ENCODE data around the gene EIF1.
A peak's percentile ranks its signal among the peaks of the same experiment; 100 is the strongest.
"Not testable (repeated sequence)": the region's sequence is repeated elsewhere in the genome, so short reads cannot be mapped to it uniquely, and the experiment has no call there.

Gene EIF1

DNA sequence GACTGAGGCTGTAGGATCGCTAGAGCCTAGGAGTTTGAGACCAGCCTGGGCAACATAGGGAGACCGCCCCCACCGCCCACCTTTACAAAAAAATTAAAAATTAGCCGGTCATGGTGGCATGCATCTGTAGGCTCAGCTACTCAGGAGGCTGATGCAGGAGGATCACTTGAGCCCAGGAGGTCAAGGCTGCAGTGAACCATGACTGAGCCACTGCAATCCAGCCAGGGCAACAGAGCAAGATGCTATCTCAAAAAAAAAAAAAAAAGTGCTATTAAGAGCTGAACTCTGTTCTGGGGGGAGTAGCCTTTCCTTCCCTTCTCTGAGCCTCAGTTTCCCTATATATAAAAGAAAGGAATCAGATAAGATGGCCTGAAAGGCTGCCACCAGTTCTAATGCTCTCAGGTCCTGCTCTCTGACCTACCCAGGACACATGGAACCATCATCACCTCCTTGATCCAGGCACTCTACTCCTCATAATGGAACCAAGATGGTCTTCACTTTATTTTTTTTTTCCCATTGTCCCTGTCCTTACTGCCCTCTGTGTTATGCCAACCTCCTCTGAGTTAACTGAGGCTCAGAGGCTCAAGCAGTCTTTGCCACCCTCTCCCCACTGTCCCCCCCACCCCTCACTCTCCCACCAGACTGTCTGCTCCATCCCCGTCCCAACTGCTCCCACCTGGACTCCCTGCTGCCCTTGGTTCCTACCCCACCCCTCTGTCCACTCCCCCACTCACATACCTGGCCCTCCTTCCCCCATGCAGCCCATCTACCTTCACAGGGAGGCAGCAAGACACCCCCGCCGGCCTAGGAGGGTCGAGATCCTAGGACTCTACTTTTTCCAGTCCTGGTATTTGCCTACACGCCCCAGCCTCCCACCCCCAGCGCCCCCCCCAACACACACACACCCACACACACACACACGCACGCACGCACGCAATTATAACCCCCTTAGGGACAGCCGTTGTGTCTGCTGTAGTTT is 23.8 kb upstream of the EIF1 start:
- Mint-ChIP-seq H3K4me3 (peak overlapping the region; percentile 81), H3K36me3 (ENCODE audit: low read depth) (no peaks in the 10 kb centered on the region), H3K9me3 (no peaks in the 10 kb centered on the region), H3K4me1 (ENCODE audit: low read depth) (peaks cover 33% of the 10 kb centered on the region), H3K27me3 (no peaks in the 10 kb centered on the region), H3K27ac (peak overlapping the region; percentile 97)
- no peak for DNase-seq

DNA sequence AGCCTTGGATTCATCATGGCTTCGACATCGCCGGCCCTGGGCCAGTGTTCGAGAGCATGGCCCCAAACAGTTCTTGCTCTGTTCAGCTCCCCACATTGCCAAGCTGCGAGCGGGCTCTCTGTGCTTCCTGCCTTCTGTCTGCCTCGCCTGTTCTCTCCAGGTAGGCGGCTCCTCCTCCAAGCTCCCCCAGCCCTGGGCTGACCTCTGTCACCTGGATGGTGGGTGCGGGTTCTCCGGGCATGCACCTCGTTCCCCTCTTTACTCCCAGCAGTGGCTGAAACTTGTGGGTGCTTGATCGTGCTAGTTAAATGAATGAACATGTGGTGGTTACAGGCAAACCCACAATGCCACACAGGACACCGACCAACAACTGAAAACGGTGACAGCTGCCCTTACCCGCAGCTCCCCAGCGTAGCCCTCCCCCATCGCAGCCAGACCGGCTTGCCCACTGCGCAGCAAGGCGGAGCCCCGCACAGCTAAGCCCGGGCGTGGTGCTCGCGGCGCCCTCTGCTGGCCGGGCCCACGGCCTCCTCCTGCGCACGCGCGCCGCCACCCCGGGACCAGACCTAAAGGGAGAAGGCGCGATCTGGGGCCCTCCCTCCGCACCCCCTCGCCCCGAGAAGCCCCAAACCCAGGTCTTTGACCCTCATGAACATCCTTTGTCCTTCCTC is 23.0 kb upstream of the EIF1 start:
- DNase-seq: peak; percentile 96
- Mint-ChIP-seq H3K27me3 (no peaks in the 10 kb centered on the region), H3K9me3 (no peaks in the 10 kb centered on the region), H3K27ac (peak overlapping the region; percentile 97), H3K4me1 (ENCODE audit: low read depth) (peaks cover 36% of the 10 kb centered on the region), H3K36me3 (ENCODE audit: low read depth) (no peaks in the 10 kb centered on the region), H3K4me3 (peak overlapping the region; percentile 81)

DNA sequence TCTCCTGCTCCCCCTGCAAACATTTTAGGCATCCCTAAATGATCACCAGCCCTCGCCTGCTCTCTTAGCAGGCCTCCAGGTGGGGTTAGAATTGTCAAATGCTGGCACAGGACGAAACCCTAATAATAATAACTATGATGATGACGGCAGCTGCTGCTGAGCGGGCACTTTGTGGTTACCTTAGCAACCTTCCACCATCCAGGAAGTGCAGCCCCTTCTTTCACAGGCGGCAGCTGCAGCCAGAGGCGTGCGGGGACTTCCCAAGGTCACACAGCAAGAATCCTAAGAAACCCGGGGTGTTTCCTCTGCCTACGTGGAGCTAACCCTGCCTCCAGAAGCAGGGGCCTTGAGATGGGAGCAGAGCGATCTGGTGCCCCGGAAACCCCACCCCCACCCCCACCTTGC is 22.4 kb upstream of the EIF1 start:
- Mint-ChIP-seq H3K9me3 (no peaks in the 10 kb centered on the region), H3K36me3 (ENCODE audit: low read depth) (no peaks in the 10 kb centered on the region), H3K27ac (peak overlapping the region; percentile 97), H3K27me3 (no peaks in the 10 kb centered on the region), H3K4me3 (peak overlapping the region; percentile 81), H3K4me1 (ENCODE audit: low read depth) (peaks cover 38% of the 10 kb centered on the region)
- DNase-seq: no peak

DNA sequence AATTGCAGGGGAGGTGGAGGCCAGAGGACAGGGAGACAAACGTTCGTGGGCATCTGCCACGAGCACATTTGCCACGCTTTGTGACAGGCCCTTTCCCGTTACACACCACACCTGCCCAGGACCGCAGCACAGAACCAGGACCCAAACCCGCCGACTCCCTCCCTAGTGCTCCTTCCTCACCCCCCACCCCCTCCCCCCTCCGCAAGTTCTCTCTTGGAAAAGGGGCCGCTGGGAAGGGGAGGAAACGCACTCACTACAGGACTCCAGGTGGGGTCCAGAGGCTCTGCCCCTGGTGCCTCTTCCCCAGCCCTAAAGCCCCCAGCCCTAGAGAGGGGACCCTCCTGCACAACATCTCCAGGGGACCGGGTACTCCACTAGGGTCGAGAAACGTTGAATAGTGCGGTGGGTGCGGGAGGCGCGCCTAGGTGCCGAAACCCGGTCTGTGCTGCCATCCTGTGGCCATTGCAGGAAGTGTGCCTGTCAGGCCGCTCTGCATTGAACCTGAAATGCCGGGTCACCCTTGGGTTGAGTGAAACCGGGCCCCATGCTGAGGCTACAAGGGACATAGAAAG is 21.9 kb upstream of the EIF1 start:
- H3K27ac Mint-ChIP-seq: peak overlapping the region; percentile 97
- no peaks in the 10 kb centered on the region for H3K9me3 Mint-ChIP-seq
- peaks cover 39% of the 10 kb centered on the region for H3K4me1 Mint-ChIP-seq (ENCODE audit: low read depth)
- H3K27me3 Mint-ChIP-seq: no peaks in the 10 kb centered on the region
- peak overlapping the region; percentile 81 for H3K4me3 Mint-ChIP-seq
- no peaks in the 10 kb centered on the region for H3K36me3 Mint-ChIP-seq (ENCODE audit: low read depth)
- DNase-seq: peak; percentile 92

DNA sequence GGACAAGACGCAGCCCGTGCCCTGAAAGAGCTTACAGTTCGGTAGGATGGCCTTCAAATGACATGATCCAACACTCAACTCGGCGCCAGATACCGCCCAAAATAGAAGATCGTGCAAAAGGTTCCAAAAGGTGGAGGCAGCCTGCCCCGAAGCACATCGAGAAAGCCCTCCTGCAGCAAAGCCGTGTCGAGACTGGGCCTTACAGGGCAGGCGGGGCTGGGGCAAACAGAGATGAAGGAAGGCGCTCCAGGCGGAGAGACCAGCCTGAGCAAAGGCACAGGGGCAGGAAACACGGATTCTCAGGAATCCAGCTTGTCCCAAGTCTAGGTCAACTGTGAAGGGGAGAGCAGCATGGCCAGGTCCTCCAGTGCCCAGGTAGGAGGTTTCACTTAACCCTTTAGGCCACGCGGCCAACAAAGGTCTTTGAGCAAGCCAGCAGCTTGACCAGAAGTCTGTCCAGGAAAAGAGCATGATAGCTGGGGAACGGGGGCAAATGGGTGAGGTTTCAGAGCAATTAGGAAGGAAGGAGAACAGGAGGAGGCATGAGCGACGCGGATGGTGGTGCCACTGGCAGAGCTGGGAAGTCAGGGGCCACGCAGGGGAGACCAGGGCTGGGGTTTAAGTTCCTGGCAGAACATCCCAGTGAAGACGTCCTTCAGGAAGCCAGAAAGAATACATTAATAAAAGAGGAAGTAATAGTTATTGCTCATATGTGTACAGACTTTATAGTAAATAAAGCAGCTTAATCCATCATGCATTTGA is 21.2 kb upstream of the EIF1 start:
- peaks cover 43% of the 10 kb centered on the region for H3K4me1 Mint-ChIP-seq (ENCODE audit: low read depth)
- H3K27me3 Mint-ChIP-seq: no peaks in the 10 kb centered on the region
- peak overlapping the region; percentile 81 for H3K4me3 Mint-ChIP-seq
- no peak for DNase-seq
- no peaks in the 10 kb centered on the region for H3K36me3 Mint-ChIP-seq (ENCODE audit: low read depth)
- H3K9me3 Mint-ChIP-seq: no peaks in the 10 kb centered on the region
- H3K27ac Mint-ChIP-seq: peak overlapping the region; percentile 97

DNA sequence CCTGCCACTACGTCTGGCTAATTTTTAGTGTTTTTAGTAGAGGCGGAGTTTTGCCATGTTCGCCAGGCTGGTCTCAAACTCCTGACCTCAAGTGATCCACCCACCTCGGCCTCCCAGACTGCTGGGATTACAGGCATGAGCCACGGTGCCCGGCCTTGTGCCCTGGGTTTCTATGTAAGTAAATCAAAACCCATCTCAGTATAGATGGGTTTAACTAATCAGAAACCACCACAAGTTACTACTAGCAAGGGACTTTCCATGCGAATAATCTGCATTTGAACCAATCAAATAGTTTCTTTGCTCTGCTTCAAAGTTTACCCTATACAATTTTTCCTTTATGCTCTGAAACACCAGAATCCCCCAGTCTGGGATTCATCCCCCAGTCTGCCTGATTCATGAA is 16.5 kb upstream of the EIF1 start:
- Mint-ChIP-seq H3K36me3 (ENCODE audit: low read depth) (no peaks in the 10 kb centered on the region), H3K4me1 (ENCODE audit: low read depth) (peaks cover 40% of the 10 kb centered on the region), H3K9me3 (no peaks in the 10 kb centered on the region), H3K4me3 (no peak overlapping the region), H3K27me3 (no peaks in the 10 kb centered on the region), H3K27ac (peak overlapping the region; percentile 59)
- DNase-seq: no peak

DNA sequence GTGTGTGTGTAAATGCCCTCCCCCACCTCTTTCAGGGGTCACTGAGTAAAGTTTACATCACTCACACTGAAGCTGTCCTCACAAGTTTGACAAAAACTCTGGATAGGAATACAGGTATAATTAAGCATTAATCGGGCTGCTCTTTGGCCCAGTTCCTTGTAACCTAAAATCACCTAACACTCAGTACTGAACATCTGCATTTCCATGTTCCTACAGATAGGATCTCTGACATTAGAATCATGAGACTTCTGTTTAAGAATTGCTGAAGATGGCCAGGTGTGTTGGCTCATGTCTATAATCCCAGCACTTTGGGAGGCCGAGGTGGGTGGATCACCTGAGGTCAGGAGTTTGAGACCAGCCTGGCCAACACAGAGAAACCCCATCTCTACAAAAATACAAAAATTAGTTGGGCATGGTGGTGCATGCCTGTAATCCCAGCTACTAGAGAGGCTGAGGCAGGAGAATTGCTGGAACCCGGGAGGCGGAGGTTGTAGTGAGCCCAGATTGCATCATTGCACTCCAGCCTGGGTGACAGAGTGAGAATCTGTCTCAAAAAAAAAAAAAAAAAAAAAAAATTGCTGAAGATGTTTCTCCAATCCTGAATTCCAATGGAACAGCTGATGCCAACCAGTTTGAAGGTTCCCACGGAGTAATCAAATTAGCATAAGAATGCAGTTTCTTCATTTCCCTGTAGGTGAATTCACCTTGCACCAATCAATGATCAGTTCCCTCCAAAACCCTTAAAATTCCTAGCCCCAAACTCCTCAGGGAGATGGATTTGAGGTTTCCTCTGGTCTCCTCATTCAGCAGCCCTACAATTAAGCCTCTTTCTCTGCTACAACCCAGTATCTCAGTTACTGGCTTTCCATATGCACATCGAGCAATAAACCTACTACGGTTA is 13.3 kb upstream of the EIF1 start:
- not testable (repeated sequence) for H3K4me3 Mint-ChIP-seq; H3K27ac Mint-ChIP-seq; H3K27me3 Mint-ChIP-seq; H3K36me3 Mint-ChIP-seq (ENCODE audit: low read depth); DNase-seq; H3K9me3 Mint-ChIP-seq
- peaks cover 51% of the 10 kb centered on the region for H3K4me1 Mint-ChIP-seq (ENCODE audit: low read depth)

DNA sequence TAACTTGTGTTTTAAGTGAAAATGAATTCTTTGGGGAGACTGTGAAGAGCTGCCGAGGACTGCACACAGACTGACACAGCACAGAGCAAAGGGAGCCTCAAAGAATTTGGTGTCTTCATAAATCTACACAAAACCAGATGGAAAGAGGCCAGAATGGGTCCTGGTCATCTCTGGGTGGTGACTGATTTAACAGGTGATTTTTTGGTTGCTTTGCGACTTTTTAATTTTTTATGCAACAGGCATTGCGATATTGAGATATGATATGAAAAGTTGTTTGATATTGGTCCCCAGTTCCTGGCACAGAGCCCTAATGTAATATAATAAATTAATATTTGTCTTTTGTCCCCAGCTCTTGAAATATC is 12.6 kb upstream of the EIF1 start:
- Mint-ChIP-seq H3K36me3 (ENCODE audit: low read depth) (no peaks in the 10 kb centered on the region), H3K4me3 (no peak overlapping the region), H3K9me3 (no peaks in the 10 kb centered on the region), H3K4me1 (ENCODE audit: low read depth) (peaks cover 51% of the 10 kb centered on the region), H3K27ac (no peak overlapping the region), H3K27me3 (no peaks in the 10 kb centered on the region)
- DNase-seq: no peak

DNA sequence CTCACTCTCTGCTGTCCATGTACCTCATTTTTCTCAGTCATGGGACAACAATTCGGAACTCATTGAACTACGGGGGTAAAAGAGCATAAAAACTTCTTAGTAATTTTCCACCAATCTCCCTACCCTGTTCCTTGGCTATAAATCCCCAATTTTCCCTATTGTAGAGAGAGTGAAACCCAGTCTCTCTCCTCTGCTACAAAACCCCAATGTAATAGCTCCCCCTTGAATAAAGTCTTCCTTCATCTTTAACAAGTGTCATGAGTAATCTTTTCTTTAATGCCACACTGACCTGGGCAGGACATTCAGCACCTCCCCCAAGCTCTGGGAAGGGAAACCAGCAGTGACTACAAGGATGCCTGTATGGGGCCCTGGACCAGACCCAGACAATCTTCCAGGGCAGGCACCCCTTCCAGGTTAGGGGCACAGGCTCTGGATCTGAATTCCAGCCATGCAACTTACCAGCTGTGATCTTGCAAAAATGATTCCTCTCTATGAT is 10.2 kb upstream of the EIF1 start:
- DNase-seq: no peak
- peak overlapping the region; percentile 98 for H3K27ac Mint-ChIP-seq
- H3K27me3 Mint-ChIP-seq: no peaks in the 10 kb centered on the region
- no peaks in the 10 kb centered on the region for H3K36me3 Mint-ChIP-seq (ENCODE audit: low read depth)
- peaks cover 42% of the 10 kb centered on the region for H3K4me1 Mint-ChIP-seq (ENCODE audit: low read depth)
- H3K9me3 Mint-ChIP-seq: no peaks in the 10 kb centered on the region
- H3K4me3 Mint-ChIP-seq: peak overlapping the region; percentile 81

DNA sequence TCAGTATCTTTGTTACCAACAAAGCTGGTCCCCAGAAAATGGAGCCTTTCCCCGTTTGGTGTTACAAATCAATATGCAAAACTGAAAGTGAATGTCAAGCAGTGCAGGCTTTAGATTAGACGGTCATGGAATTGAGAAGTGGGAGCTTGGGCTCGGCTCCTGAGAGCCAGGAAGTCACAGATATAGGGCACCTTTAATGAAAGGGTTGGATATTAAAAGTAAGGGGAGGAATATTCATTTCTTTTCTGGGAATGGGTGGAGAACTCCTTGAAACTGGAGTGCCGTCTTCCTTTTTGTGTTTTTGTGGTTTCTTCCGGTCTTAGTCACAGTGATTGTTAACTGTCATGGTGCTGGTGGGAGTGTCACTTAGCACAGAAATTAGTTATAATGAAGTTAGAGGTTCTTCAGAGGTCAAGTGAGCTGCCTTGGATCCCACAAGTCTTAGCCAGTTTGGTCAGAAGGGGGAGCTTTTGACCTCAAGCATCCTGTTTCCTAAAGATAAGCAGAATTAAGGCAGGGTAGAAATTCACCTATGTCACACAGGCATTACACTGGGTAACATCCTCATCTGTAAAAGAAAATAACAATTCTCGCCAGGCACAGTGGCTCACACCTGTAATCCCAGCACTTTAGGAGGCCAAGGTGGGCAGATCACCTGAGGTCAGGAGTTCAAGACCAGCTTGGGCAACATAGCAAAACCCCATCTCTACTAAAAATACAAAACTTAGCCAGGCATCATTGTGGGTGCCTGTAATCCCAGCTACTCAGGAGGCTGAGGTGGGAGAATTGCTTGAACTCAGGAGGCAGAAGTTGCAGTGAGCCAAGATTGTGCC is 9.6 kb upstream of the EIF1 start:
- no peaks in the 10 kb centered on the region for H3K36me3 Mint-ChIP-seq (ENCODE audit: low read depth)
- peak overlapping the region; percentile 81 for H3K4me3 Mint-ChIP-seq

DNA sequence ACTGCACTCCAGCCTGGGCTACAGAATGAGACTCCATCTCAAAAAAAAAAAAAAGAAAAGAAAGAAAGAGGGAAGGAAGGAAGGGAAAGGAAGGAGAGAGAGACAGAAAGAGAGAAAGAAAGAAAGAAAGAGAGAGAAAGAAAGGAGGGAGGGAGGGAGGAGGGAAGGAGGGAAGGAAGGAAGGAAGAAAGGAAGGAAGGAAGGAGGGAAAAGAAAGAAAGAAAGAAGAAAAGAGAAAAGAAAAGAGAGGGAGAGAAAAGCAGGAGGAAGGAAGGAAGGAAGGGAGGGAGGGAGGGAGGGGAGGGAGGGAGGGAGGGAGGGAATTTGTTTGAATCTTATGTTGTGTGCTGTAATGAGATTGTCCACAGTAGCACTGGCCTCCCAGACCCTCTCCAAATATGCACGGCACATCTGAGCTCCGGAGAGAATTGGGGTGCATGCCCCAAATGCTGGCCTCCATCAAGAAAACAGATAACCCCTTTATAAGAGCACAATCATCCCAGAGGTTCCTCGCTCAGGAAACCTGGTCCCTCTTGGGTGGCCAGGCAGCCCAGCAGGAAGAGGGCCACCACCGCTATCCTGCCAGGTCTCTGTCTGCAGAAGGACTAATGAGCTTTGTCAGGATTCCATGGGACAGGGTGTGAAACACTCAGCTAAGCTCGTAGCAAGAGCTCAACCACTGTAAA is 8.8 kb upstream of the EIF1 start:
- Mint-ChIP-seq H3K36me3 (ENCODE audit: low read depth) (no peaks in the 10 kb centered on the region), H3K27me3 (no peaks in the 10 kb centered on the region), H3K9me3 (no peaks in the 10 kb centered on the region), H3K4me1 (ENCODE audit: low read depth) (peaks cover 42% of the 10 kb centered on the region), H3K4me3 (peak overlapping the region; percentile 81), H3K27ac (peak overlapping the region; percentile 98)
- no peak for DNase-seq

More for the DNA sequence above, 9.6 kb upstream of the EIF1 start:
- Mint-ChIP-seq H3K27ac (peak overlapping the region; percentile 98), H3K4me1 (ENCODE audit: low read depth) (peaks cover 42% of the 10 kb centered on the region), H3K9me3 (no peaks in the 10 kb centered on the region), H3K27me3 (no peaks in the 10 kb centered on the region)
- no peak for DNase-seq

DNA sequence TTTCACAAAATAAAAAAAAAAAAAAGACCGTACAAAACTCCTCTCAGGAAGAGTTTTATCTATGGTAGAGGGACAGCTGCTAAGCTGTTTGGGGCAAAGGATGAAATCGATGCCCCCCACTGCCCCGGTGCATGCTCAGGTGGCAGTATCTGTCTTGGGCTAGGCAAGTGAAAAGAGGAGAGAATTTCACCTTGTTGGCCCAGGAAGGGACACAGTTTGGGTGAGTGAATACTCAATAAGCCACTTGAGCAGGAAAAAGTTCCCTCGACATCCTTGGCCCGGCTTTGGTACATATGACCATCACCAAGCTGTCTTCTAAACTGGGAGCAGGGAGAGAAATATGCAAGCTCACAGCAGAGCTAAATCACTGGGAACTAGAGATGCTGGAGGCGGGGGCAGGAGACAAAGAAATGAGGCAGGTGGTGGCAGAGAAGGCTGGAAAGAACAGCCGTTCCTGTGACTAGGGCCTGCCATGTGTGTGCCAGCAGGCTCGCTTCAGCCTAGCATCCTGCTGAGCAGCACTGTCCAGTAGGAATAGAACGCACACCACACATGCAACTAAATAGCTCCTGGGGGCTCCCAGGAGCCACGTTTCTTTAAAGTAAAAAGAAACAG is 8.2 kb upstream of the EIF1 start:
- no peak overlapping the region for H3K4me3 Mint-ChIP-seq
- H3K9me3 Mint-ChIP-seq: no peaks in the 10 kb centered on the region
- peaks cover 42% of the 10 kb centered on the region for H3K4me1 Mint-ChIP-seq (ENCODE audit: low read depth)
- no peaks in the 10 kb centered on the region for H3K36me3 Mint-ChIP-seq (ENCODE audit: low read depth)
- DNase-seq: no peak
- H3K27me3 Mint-ChIP-seq: no peaks in the 10 kb centered on the region
- H3K27ac Mint-ChIP-seq: no peak overlapping the region
